SU-DHL-6 (cell line): ENCODE results near the gene TMC3.

ENCODE experiments used
- H2AFZ ChIP-seq: fragments of 200-600 bp; sonication (generic); 2 replicates; pipeline ENCODE4 v1.6.1; 2014; ENCODE audit warnings: low read depth, mild to moderate bottlenecking, moderate library complexity, mixed read lengths, antibody characterized with exemption, low read length; ENCODE audit not compliant: severe bottlenecking
- H3F3A ChIP-seq: fragments of 200-600 bp; shearing (Covaris generic); 2 replicates; pipeline ENCODE4 v1.6.0; 2016; ENCODE audit warnings: antibody characterized with exemption, mild to moderate bottlenecking; ENCODE audit not compliant: insufficient read depth
- H3K27ac ChIP-seq: fragments of 200-600 bp; sonication (generic); 2 replicates; pipeline ENCODE4 v1.5.1; 2016; ENCODE audit warnings: low read depth, mild to moderate bottlenecking, low read length, moderate library complexity, mixed read lengths
- H3K27me3 ChIP-seq: fragments of 200-600 bp; sonication (generic), shearing (Covaris generic); 2 replicates; pipeline ENCODE4 v1.6.0; 2014; ENCODE audit warnings: mild to moderate bottlenecking, low read length
- H3K36me3 ChIP-seq: fragments of 200-600 bp; sonication (generic); 2 replicates; pipeline ENCODE4 v1.6.1; 2014; ENCODE audit warnings: mild to moderate bottlenecking, low read length, mixed read lengths
- H3K4me2 ChIP-seq: fragments of 300-600, 200-600 bp; shearing (Covaris generic), sonication (generic); 2 replicates; pipeline ENCODE4 v1.6.0; 2014; ENCODE audit warnings: low read length, low read depth, mild to moderate bottlenecking; ENCODE audit not compliant: poor library complexity, severe bottlenecking
- H3K4me3 ChIP-seq: fragments of 200-600 bp; sonication (generic); 2 replicates; pipeline ENCODE4 v1.5.1; 2014; ENCODE audit warnings: antibody characterized with exemption, low read length, mild to moderate bottlenecking, mixed read lengths; ENCODE audit not compliant: insufficient read depth, poor library complexity, severe bottlenecking
- H3K79me2 ChIP-seq: fragments of 200-600 bp; sonication (generic); 2 replicates; pipeline ENCODE4 v1.6.1; 2014; ENCODE audit warnings: mild to moderate bottlenecking, low read length, moderate library complexity; ENCODE audit not compliant: insufficient read depth
- H3K9ac ChIP-seq: fragments of 200-600 bp; sonication (generic); 2 replicates; pipeline ENCODE4 v1.7.0; 2014; ENCODE audit warnings: mild to moderate bottlenecking, low read length
- H3K9me2 ChIP-seq: fragments of 200-600 bp; sonication (generic); replicated peaks from 2 replicates; pipeline ENCODE4 v1.6.1; 2014; ENCODE audit warnings: low read length; ENCODE audit not compliant: insufficient read depth
- H3K9me3 ChIP-seq: fragments of 200-600 bp; sonication (generic); 2 replicates; pipeline ENCODE4 v1.6.1; 2014; ENCODE audit warnings: low read length, mixed read lengths; ENCODE audit not compliant: insufficient read depth
- H4K20me1 ChIP-seq: fragments of 200-600 bp; sonication (generic); 2 replicates; pipeline ENCODE4 v1.6.1; 2014; ENCODE audit warnings: low read depth, mild to moderate bottlenecking, antibody characterized with exemption, low read length, moderate library complexity, mixed read lengths
- EZH2phosphoT487 ChIP-seq: fragments of 200-600 bp; sonication (generic), shearing (Covaris generic); conservative IDR thresholded peaks from 2 replicates; pipeline ENCODE4 v1.6.1; 2018; ENCODE audit warnings: mild to moderate bottlenecking, antibody characterized with exemption, low read length, moderate library complexity, mixed read lengths
- TF ChIP-seq, protein P1 (sequence below): fragments of 200-600 bp; sonication (generic); IDR thresholded peaks from one replicate; pipeline ENCODE4 v1.5.1; 2017; ENCODE audit warnings: antibody characterized with exemption, mild to moderate bottlenecking, low read length, moderate library complexity; ENCODE audit not compliant: insufficient read depth, poor library complexity, severe bottlenecking

Gene TMC3

GRCh38 chr15:81358248-81358647, 15.8 kb downstream of the TMC3 start:
- Histone ChIP-seq H3K9me2 (no peaks in the 10 kb centered on the region), H3F3A (no peaks in the 10 kb centered on the region), H3K27ac (no peak overlapping the region), H3K4me3 (no peak overlapping the region), H3K4me2 (no peak overlapping the region), H4K20me1 (no peaks in the 10 kb centered on the region), H3K9me3 (no peaks in the 10 kb centered on the region), H3K79me2 (no peaks in the 10 kb centered on the region), H3K27me3 (no peaks in the 10 kb centered on the region), H3K36me3 (no peaks in the 10 kb centered on the region), H3K9ac (no peak overlapping the region), H2AFZ (no peak overlapping the region)
- TF ChIP-seq, protein P1, sequence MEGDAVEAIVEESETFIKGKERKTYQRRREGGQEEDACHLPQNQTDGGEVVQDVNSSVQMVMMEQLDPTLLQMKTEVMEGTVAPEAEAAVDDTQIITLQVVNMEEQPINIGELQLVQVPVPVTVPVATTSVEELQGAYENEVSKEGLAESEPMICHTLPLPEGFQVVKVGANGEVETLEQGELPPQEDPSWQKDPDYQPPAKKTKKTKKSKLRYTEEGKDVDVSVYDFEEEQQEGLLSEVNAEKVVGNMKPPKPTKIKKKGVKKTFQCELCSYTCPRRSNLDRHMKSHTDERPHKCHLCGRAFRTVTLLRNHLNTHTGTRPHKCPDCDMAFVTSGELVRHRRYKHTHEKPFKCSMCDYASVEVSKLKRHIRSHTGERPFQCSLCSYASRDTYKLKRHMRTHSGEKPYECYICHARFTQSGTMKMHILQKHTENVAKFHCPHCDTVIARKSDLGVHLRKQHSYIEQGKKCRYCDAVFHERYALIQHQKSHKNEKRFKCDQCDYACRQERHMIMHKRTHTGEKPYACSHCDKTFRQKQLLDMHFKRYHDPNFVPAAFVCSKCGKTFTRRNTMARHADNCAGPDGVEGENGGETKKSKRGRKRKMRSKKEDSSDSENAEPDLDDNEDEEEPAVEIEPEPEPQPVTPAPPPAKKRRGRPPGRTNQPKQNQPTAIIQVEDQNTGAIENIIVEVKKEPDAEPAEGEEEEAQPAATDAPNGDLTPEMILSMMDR, result no peak
- no peak for TF ChIP-seq EZH2phosphoT487

DNA sequence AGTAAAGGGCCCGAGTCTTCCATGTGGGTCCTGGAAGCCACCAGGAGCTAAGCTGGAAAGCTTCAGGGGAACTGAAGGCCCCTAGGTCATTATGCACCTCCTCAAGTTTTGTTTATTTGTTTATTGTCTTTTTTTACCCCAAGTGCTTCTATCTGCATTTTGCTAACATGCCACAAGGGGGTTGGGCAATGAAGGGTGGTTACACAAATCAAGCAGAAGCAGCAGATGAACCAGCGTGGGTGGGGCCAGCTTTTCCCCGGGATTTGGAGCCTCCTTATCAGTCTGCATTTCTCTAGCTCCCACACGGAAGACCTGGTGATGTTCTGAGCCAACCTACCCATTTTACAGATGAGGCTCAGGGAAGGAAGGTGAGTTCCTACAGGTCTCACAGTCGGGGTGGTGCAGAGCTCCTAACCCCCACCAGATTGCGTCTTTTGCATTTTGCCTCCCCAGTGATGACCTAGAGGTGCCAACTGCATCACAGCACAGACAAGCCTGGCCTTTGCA, 16.8 kb downstream of the TMC3 start:
- Histone ChIP-seq H3K4me2 (no peak overlapping the region), H2AFZ (no peak overlapping the region)
- TF ChIP-seq EZH2phosphoT487, result no peak
- TF ChIP-seq, protein P1, result no peak

GRCh38 chr15:81356252-81356651, 17.8 kb downstream of the TMC3 start:
- Histone ChIP-seq H4K20me1 (no peaks in the 10 kb centered on the region), H3K4me3 (no peak overlapping the region), H3K27ac (no peak overlapping the region), H3K9me3 (no peaks in the 10 kb centered on the region), H3K27me3 (no peaks in the 10 kb centered on the region), H3K79me2 (no peaks in the 10 kb centered on the region), H3K9ac (no peak overlapping the region), H3F3A (no peaks in the 10 kb centered on the region), H3K4me2 (no peak overlapping the region), H3K9me2 (no peaks in the 10 kb centered on the region), H3K36me3 (no peaks in the 10 kb centered on the region), H2AFZ (no peak overlapping the region)
- TF ChIP-seq EZH2phosphoT487, result no peak
- TF ChIP-seq, protein P1, result no peak

More for the DNA sequence above, 16.8 kb downstream of the TMC3 start:
- no peaks in the 10 kb centered on the region for H3K9me2 ChIP-seq
- no peak overlapping the region for H3K4me3 ChIP-seq
- H3K27ac ChIP-seq, result no peak overlapping the region
- H3F3A ChIP-seq, result no peaks in the 10 kb centered on the region
- no peak overlapping the region for H3K9ac ChIP-seq
- no peaks in the 10 kb centered on the region for H3K27me3 ChIP-seq
- no peaks in the 10 kb centered on the region for H4K20me1 ChIP-seq
- no peaks in the 10 kb centered on the region for H3K79me2 ChIP-seq
- H3K36me3 ChIP-seq, result no peaks in the 10 kb centered on the region
- H3K9me3 ChIP-seq, result no peaks in the 10 kb centered on the region
